Measurements from ENCODE around the gene CCDC146.

DNA sequence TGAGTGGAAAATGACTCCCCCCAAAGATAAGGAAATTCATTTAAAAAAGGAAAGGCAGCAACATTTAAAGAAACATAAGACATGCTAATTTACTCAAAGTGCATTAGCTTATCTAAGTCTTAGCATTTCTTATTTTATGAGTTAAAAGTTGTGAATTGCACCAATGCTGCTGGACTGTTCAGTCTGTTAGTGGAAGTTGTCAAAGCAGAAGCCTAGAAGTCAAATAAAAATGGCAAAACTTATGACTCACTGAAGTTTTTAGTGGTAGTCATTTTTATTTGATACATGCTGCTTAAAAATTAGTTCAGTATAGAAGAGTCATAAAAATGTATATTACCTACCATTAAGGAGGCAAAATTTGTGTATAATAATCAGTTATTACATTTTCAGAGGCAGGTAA is 168.0 kb downstream of the CCDC146 start:
- TF ChIP-seq YY1 (IDR thresholded peaks at IDR 0.05; ENCODE audit: low read depth, low read length), result no peak
- no peak for TF ChIP-seq JUN (IDR thresholded peaks at IDR 0.05; ENCODE audit: low read depth, low read length)
- TF ChIP-seq, protein P1, sequence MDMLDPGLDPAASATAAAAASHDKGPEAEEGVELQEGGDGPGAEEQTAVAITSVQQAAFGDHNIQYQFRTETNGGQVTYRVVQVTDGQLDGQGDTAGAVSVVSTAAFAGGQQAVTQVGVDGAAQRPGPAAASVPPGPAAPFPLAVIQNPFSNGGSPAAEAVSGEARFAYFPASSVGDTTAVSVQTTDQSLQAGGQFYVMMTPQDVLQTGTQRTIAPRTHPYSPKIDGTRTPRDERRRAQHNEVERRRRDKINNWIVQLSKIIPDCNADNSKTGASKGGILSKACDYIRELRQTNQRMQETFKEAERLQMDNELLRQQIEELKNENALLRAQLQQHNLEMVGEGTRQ (IDR thresholded peaks at IDR 0.05; ENCODE audit: low read length), result no peak
- TF ChIP-seq, protein P2, sequence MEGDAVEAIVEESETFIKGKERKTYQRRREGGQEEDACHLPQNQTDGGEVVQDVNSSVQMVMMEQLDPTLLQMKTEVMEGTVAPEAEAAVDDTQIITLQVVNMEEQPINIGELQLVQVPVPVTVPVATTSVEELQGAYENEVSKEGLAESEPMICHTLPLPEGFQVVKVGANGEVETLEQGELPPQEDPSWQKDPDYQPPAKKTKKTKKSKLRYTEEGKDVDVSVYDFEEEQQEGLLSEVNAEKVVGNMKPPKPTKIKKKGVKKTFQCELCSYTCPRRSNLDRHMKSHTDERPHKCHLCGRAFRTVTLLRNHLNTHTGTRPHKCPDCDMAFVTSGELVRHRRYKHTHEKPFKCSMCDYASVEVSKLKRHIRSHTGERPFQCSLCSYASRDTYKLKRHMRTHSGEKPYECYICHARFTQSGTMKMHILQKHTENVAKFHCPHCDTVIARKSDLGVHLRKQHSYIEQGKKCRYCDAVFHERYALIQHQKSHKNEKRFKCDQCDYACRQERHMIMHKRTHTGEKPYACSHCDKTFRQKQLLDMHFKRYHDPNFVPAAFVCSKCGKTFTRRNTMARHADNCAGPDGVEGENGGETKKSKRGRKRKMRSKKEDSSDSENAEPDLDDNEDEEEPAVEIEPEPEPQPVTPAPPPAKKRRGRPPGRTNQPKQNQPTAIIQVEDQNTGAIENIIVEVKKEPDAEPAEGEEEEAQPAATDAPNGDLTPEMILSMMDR (IDR thresholded peaks at IDR 0.05; ENCODE audit: control extremely low read depth in 1 of 3, insufficient read depth in 1 of 3, low read depth in 1 of 3, low read length in 3 of 3), result no peak
- no peak for TF ChIP-seq POLR2A (IDR thresholded peaks at IDR 0.05; ENCODE audit: control extremely low read depth in 1 of 2, low read depth in 2 of 2, low read length in 2 of 2)
- TF ChIP-seq POLR2AphosphoS5 (IDR thresholded peaks at IDR 0.05; ENCODE audit: low read depth, low read length), result no peak
- no peak for TF ChIP-seq CREB1 (IDR thresholded peaks at IDR 0.05)
- no peak for TF ChIP-seq BACH1 (IDR thresholded peaks at IDR 0.05; ENCODE audit: low read length)
- TF ChIP-seq, protein P3, sequence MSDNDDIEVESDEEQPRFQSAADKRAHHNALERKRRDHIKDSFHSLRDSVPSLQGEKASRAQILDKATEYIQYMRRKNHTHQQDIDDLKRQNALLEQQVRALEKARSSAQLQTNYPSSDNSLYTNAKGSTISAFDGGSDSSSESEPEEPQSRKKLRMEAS (IDR thresholded peaks at IDR 0.05), result no peak
- no peak for TF ChIP-seq CBX5 (IDR thresholded peaks at IDR 0.05; ENCODE audit: low read depth, low read length)
- no peak for TF ChIP-seq KDM1A (IDR thresholded peaks at IDR 0.05; ENCODE audit: borderline replicate concordance, low read length)
- no peak for TF ChIP-seq RNF2 (IDR thresholded peaks at IDR 0.05; ENCODE audit: borderline replicate concordance, low read depth, low read length, missing control alignments, poor library complexity, severe bottlenecking)

Measured in H1 (cell line).